OCI-LY7 (cell line): ENCODE measurements around the gene HAPLN3. TPM values are rescaled to one million over a fixed set of nuclear protein-coding genes. Genes with fewer than 3 reads are reported as not detected.

Source experiments
- BruUV-seq: library from RNA; stranded (reverse); fragments of 400-500 nt; replicated peaks from 2 replicates; lab custom pipeline; 2021; lab: Mats Ljungman, UMichigan
- CTCF ChIA-PET: fragments of 300-600 bp; sonication (Branson Sonifier 250); formaldehyde crosslinking; loops from one replicate; lab custom pipeline; 2022; ENCODE audit warnings: antibody characterized with exemption; ENCODE audit not compliant: unreplicated experiment; lab: Charles Lee
- POLR2A ChIA-PET: fragments of 300-600 bp; sonication (Branson Sonifier 250); formaldehyde crosslinking; loops from one replicate; lab custom pipeline; 2022; ENCODE audit warnings: antibody characterized with exemption; lab: Charles Lee
- DNase-seq: peaks from one replicate; pipeline ENCODE4 v3.0.0-alpha.2; 2015; ENCODE audit warnings: low spot score
- H2AFZ ChIP-seq: fragments of 200-600 bp; sonication (generic), shearing (Covaris generic); 2 replicates; pipeline ENCODE4 v1.6.1; 2014; ENCODE audit warnings: mild to moderate bottlenecking, antibody characterized with exemption, low read length, moderate library complexity
- H3K27ac ChIP-seq: fragments of 200-600 bp; sonication (generic); 2 replicates; pipeline ENCODE4 v1.5.1; 2014; ENCODE audit warnings: mixed run types, low read depth, mild to moderate bottlenecking, moderate library complexity, low read length, inconsistent platforms; ENCODE audit not compliant: poor library complexity, severe bottlenecking
- H3K36me3 ChIP-seq: fragments of 200-600 bp; sonication (generic); 2 replicates; pipeline ENCODE4 v1.6.1; 2014; ENCODE audit warnings: mild to moderate bottlenecking, antibody characterized with exemption, low read length, moderate library complexity, mixed read lengths; ENCODE audit not compliant: insufficient read depth
- H3K4me1 ChIP-seq: fragments of 200-600 bp; sonication (generic); 2 replicates; pipeline ENCODE4 v1.5.1; 2014; ENCODE audit warnings: mild to moderate bottlenecking, low read length; ENCODE audit not compliant: insufficient read depth, poor library complexity, severe bottlenecking
- H3K4me2 ChIP-seq: fragments of 200-600 bp; sonication (generic); 2 replicates; pipeline ENCODE4 v1.6.1; 2014; ENCODE audit warnings: mild to moderate bottlenecking, low read length
- H3K4me3 ChIP-seq: fragments of 200-600 bp; sonication (generic); 2 replicates; pipeline ENCODE4 v1.5.1; 2014; ENCODE audit warnings: mild to moderate bottlenecking, low read depth, low read length; ENCODE audit not compliant: poor library complexity, severe bottlenecking
- H3K79me2 ChIP-seq: fragments of 200-600 bp; sonication (generic); 2 replicates; pipeline ENCODE4 v1.6.1; 2016; ENCODE audit warnings: low read depth, mild to moderate bottlenecking, low read length, moderate library complexity, mixed read lengths; ENCODE audit not compliant: insufficient read depth
- H3K9me2 ChIP-seq: fragments of 200-600 bp; sonication (generic); 2 replicates; pipeline ENCODE4 v1.6.1; 2016; ENCODE audit warnings: mild to moderate bottlenecking, low read length, mixed read lengths; ENCODE audit not compliant: insufficient read depth
- H3K9me3 ChIP-seq: fragments of 200-600 bp; sonication (generic); 2 replicates; pipeline ENCODE4 v1.6.1; 2014; ENCODE audit warnings: mild to moderate bottlenecking, mixed run types, low read length, mixed read lengths
- H4K20me1 ChIP-seq: fragments of 200-600 bp; sonication (generic); 2 replicates; pipeline ENCODE4 v1.6.1; 2014; ENCODE audit warnings: mild to moderate bottlenecking, antibody characterized with exemption, low read length, moderate library complexity, mixed read lengths; ENCODE audit not compliant: insufficient read depth
- CTCF ChIP-seq: fragments of 200-600 bp; sonication (generic); conservative IDR thresholded peaks from 2 replicates; pipeline ENCODE4 v1.5.1; 2014; ENCODE audit warnings: mild to moderate bottlenecking, antibody characterized with exemption, low read length, moderate library complexity, mixed read lengths
- EZH2phosphoT487 ChIP-seq: fragments of 200-600 bp; sonication (generic); IDR thresholded peaks from 2 replicates; pipeline ENCODE4 v1.6.1; 2018; ENCODE audit warnings: low read depth, borderline replicate concordance, mild to moderate bottlenecking, mixed run types, antibody characterized with exemption, low read length, moderate library complexity, mixed read lengths
- intact Hi-C: fragments of 100-400 bp; cut with micrococcal nuclease; formaldehyde crosslinking; loops from one replicate; pipeline ENCODE4 v1.10.0; 2022; ENCODE audit not compliant: unreplicated experiment
- total RNA-seq, 2 experiments: library from RNA; depleted of rRNA in 1 of 2; stranded (reverse); fragments of >200 nt in 1 of 2; shearing (Covaris generic) in 1 of 2; gene quantifications; 2 replicates each; pipeline ENCODE4 v1.2.3, GENCODE V29; 2014 to 2022

The HAPLN3 gene
- total RNA-seq, 2 experiments from 2014 or later, result 0.93 to 0.98 TPM

GRCh38 chr15:88890495-88890894, 4.8 kb downstream of the HAPLN3 start:
- no peaks in the 10 kb centered on the region for H3K79me2 ChIP-seq
- TF ChIP-seq CTCF (no peak), EZH2phosphoT487 (no peak)

GRCh38 chr15:88888719-88889118, 6.6 kb downstream of the HAPLN3 start:
- CTCF ChIA-PET, result no interaction called here

More at GRCh38 chr15:88890495-88890894, 4.8 kb downstream of the HAPLN3 start:
- no peak for DNase-seq
- Histone ChIP-seq H3K4me3 (no peak overlapping the region), H3K27ac (no peak overlapping the region), H3K9me3 (no peaks in the 10 kb centered on the region), H4K20me1 (no peaks in the 10 kb centered on the region), H3K9me2 (no peaks in the 10 kb centered on the region), H2AFZ (no peak overlapping the region), H3K36me3 (no peaks in the 10 kb centered on the region), H3K4me1 (peaks cover 3% of the 10 kb centered on the region), H3K4me2 (no peak overlapping the region)
- intact Hi-C loops, result no loop called here
- ChIA-PET POLR2A (no interaction called here), CTCF (interaction anchor here (0.7 kb wide), 1 partner anchor 300 kb away, joined by 3 read pairs; no protein-coding TSS in a partner anchor)
- no TSS peak for BruUV-seq

More at GRCh38 chr15:88888719-88889118, 6.6 kb downstream of the HAPLN3 start:
- POLR2A ChIA-PET, result no interaction called here
- no peak for DNase-seq
- no peak overlapping the region for H3K27ac ChIP-seq
- H3K9me2 ChIP-seq, result no peaks in the 10 kb centered on the region
- H3K79me2 ChIP-seq, result no peaks in the 10 kb centered on the region
- no peaks in the 10 kb centered on the region for H4K20me1 ChIP-seq
- intact Hi-C loops, result no loop called here
- H3K4me1 ChIP-seq, result no peaks in the 10 kb centered on the region
- no peaks in the 10 kb centered on the region for H3K36me3 ChIP-seq
- H3K9me3 ChIP-seq, result no peaks in the 10 kb centered on the region
- H3K4me3 ChIP-seq, result no peak overlapping the region
- no peak overlapping the region for H2AFZ ChIP-seq
- TF ChIP-seq EZH2phosphoT487 (no peak), CTCF (no peak)
- no peak overlapping the region for H3K4me2 ChIP-seq
- no TSS peak for BruUV-seq
